GM12878 (cell line): ENCODE results near the gene CHIC2. TPM values are rescaled to one million over a fixed set of nuclear protein-coding genes. Genes with fewer than 3 reads are reported as not detected.

Source experiments
- ATAC-seq: fragments of 200-7000 bp; cut with Tn5 transposase; 3 replicates; pipeline ENCODE4 v1.9.1; 2020; ENCODE audit warnings: mild to moderate bottlenecking, moderate library complexity
- BruUV-seq: library from RNA; stranded (reverse); fragments of 400-500 nt; replicated peaks from 2 replicates; lab custom pipeline; 2021; lab: Mats Ljungman, UMichigan
- CTCF ChIA-PET: fragments of 300-600 bp; sonication (Branson Sonifier 250); formaldehyde crosslinking; extraction: SDS; loops from one replicate; lab custom pipeline; 2021; ENCODE audit warnings: inconsistent platforms; lab: Yijun Ruan, JAX
- POLR2A ChIA-PET: fragments of 350-600 bp; formaldehyde crosslinking; extraction: SDS; loops from one replicate; lab custom pipeline; 2021; ENCODE audit warnings: inconsistent platforms; lab: Charles Lee
- RAD21 ChIA-PET: fragments of 300-600 bp; sonication (Branson Sonifier 250); formaldehyde crosslinking; loops from one replicate; lab custom pipeline; 2023; ENCODE audit warnings: antibody characterized with exemption; ENCODE audit not compliant: unreplicated experiment; lab: Charles Lee
- SMC1A ChIA-PET: fragments of 300-600 bp; sonication (Branson Sonifier 250); formaldehyde crosslinking; loops from one replicate; lab custom pipeline; 2023; ENCODE audit not compliant: unreplicated experiment, uncharacterized antibody; lab: Charles Lee
- DNase-seq: peaks from one replicate; pipeline ENCODE4 v3.0.0-alpha.2; 2011; ENCODE audit warnings: low read depth, low spot score
- FAIRE-seq: peaks from 3 replicates; lab custom pipeline; 2011; peaks lifted over from hg19 to GRCh38; lab: Jason Lieb, UNC
- H2AFZ ChIP-seq: 2 replicates; pipeline ENCODE4 v1.6.0; 2011; ENCODE audit warnings: low read depth, low read length, control low read depth; ENCODE audit not compliant: control insufficient read depth
- H3K27ac ChIP-seq: 2 replicates; pipeline ENCODE4 v1.5.1; 2011; ENCODE audit warnings: control low read depth; ENCODE audit not compliant: control insufficient read depth, insufficient read depth
- H3K27me3 ChIP-seq, 2 experiments: replicated peaks in 1 of 2; 2 replicates each; pipeline versions ENCODE4 v1.6.0 to v1.6.1; 2011; ENCODE audit warnings: low read length in 1 of 2; ENCODE audit not compliant: control insufficient read depth in 2 of 2, insufficient read depth in 2 of 2
- H3K36me3 ChIP-seq, 2 experiments: 2 replicates each; pipeline ENCODE4 v1.5.1; 2011; ENCODE audit warnings: low read length in 1 of 2; ENCODE audit not compliant: control insufficient read depth in 2 of 2, insufficient read depth in 2 of 2
- H3K4me1 ChIP-seq: 2 replicates; pipeline ENCODE4 v1.6.1; 2011; ENCODE audit warnings: mild to moderate bottlenecking, low read length, moderate library complexity, mixed read lengths; ENCODE audit not compliant: control insufficient read depth, insufficient read depth
- H3K4me2 ChIP-seq: 2 replicates; pipeline ENCODE4 v1.6.0; 2011; ENCODE audit warnings: control low read depth; ENCODE audit not compliant: control insufficient read depth, insufficient read depth
- H3K4me3 ChIP-seq: fragments of 200-600 bp; sonication (generic); 2 replicates; pipeline ENCODE4 v1.5.1; 2016
- H3K79me2 ChIP-seq: 2 replicates; pipeline ENCODE4 v1.6.0; 2011; ENCODE audit warnings: low read length; ENCODE audit not compliant: control insufficient read depth, insufficient read depth
- H3K9ac ChIP-seq: 2 replicates; pipeline ENCODE4 v1.8.0; 2011; ENCODE audit warnings: low read length, control low read depth, mixed read lengths; ENCODE audit not compliant: control insufficient read depth, insufficient read depth
- H3K9me3 ChIP-seq: replicated peaks from 3 replicates; pipeline ENCODE4 v1.5.1; 2011; ENCODE audit warnings: mild to moderate bottlenecking, low read length; ENCODE audit not compliant: control insufficient read depth, insufficient read depth
- H4K20me1 ChIP-seq: 2 replicates; pipeline ENCODE4 v1.6.0; 2011; ENCODE audit not compliant: control insufficient read depth, insufficient read depth
- BCL11A ChIP-seq: IDR thresholded peaks from 2 replicates; pipeline ENCODE4 v1.6.1; 2011; ENCODE audit warnings: low read depth, low read length
- EGR1 ChIP-seq, 2 experiments: IDR thresholded peaks; 1 replicate in 1 of 2; 2 replicates in 1 of 2; pipeline ENCODE4 v1.6.1; 2011 to 2012; ENCODE audit warnings: low read depth in 2 of 2, low read length in 2 of 2, borderline replicate concordance in 1 of 2, mild to moderate bottlenecking in 1 of 2, moderate library complexity in 1 of 2
- FOXK2 ChIP-seq: fragments of 450-650 bp; IDR thresholded peaks from 2 replicates; pipeline ENCODE4 v1.6.1; 2017; ENCODE audit warnings: mild to moderate bottlenecking, moderate library complexity
- KLF5 ChIP-seq: fragments of 450-650 bp; IDR thresholded peaks from 2 replicates; pipeline ENCODE4 v1.6.1; 2014; ENCODE audit warnings: mild to moderate bottlenecking; ENCODE audit not compliant: partially characterized antibody
- MEF2A ChIP-seq: IDR thresholded peaks from 2 replicates; pipeline ENCODE4 v1.6.1; 2011; ENCODE audit warnings: low read depth, mild to moderate bottlenecking, low read length, moderate library complexity; ENCODE audit not compliant: insufficient read depth
- RCOR1 ChIP-seq: conservative IDR thresholded peaks from 2 replicates; pipeline ENCODE4 v1.6.1; 2012; ENCODE audit warnings: low read depth, low read length, improper control_type of control experiment
- TCF3 ChIP-seq: IDR thresholded peaks from 2 replicates; pipeline ENCODE4 v1.6.1; 2012; ENCODE audit warnings: low read depth, mild to moderate bottlenecking, low read length, borderline replicate concordance; ENCODE audit not compliant: insufficient read depth
- WGBS: methylation state at CpG from one replicate; pipeline ENCODE4 v1.1.6; 2016; ENCODE audit warnings: low lambda C conversion rate; ENCODE audit not compliant: insufficient replicate concordance, insufficient coverage; ENCODE audit errors: missing lambda C conversion rate; 5-methylcytosine and 5-hydroxymethylcytosine counted together
- in situ Hi-C: fragments of 300-500 bp; cut with MboI; formaldehyde crosslinking; loops from 9 replicates; pipeline ENCODE4 v1.14.3; 2018; ENCODE audit warnings: mixed read lengths
- intact Hi-C: fragments of 100-400 bp; cut with micrococcal nuclease; formaldehyde crosslinking; loops from one replicate; pipeline ENCODE4 v1.14.2; 2022; ENCODE audit not compliant: unreplicated experiment
- polyA plus RNA-seq, 11 experiments: library from polyadenylated mRNA; depleted of rRNA in 4 of 11; unstranded in 6 of 11; stranded (reverse) in 5 of 11; fragments of >200 nt; fragmentation: Nextera tagmentation in 4 of 11; fragmentation: Illumina TruSeq in 1 of 11; extraction: Ambion mirVana in 4 of 11; extraction: Trizol in 1 of 11; gene quantifications; 1 replicate in 1 of 11; 2 replicates in 10 of 11; pipeline versions ENCODE4 v1.2.1 to v1.2.3, GENCODE V29; 2011 to 2016; ENCODE audit warnings: inconsistent platforms in 2 of 11, missing spikeins in 2 of 11, low read depth in 1 of 11
- total RNA-seq, 4 experiments: library from RNA; depleted of rRNA in 3 of 4; stranded (reverse); fragments of >200 nt in 3 of 4; fragmentation: Illumina TruSeq in 1 of 4; extraction: Trizol in 1 of 4; gene quantifications; 2 replicates each; pipeline versions ENCODE4 v1.2.1 to v1.2.3, GENCODE V29; 2013 to 2021
- TF ChIP-seq, protein P1 (sequence below): fragments of 450-650 bp; IDR thresholded peaks from 2 replicates; pipeline ENCODE4 v1.6.1; 2016; ENCODE audit warnings: mild to moderate bottlenecking

CHIC2 gene
- total and polyA plus RNA-seq, 10 of the 15 experiments (the other 5 are each of a cell fraction or from before 2014, with no cell fraction given): 0.80 to 24.4 (median 12.2) TPM

DNA sequence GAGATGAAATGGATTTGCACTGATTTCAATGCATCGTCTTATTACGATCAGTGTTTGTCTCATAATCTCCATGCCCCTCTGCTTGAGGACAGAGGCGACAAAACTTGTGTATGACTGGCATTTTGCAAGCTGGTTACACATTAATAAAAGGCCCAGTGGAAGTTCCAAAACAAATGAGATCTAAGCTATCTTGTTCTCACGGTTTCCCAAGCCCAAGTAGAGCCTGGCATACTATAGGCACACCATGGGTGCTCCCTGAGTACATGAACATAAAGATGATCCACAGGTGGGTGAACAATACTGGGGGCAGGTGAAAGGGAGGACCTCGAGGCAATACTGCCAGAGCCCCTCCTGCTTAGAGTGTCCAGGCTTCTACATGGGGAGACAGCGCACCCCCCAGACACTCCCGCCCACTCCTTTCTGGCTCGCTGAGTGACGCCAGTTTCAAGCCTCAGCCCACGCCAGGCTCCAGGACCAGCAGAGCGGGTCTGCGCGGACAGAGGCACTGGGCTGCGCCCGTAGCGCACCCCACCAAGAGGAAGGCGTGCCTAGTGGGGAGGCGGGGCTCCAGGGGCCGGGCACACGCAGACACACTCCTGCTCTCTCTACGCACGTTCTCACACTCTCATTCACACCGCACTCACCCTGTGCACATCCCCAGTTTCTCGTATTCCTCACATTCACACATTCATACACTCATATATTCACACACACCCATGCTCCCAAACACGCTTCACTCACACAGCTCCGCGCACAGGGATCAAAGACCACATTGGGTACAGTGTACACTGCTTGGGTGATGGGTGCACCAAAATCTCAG lies 26.6 kb upstream of the CHIC2 start:
- peak; percentile 69 for ATAC-seq
- no peak overlapping the region for H3K9ac ChIP-seq
- no peaks in the 10 kb centered on the region for H4K20me1 ChIP-seq
- H3K4me1 ChIP-seq: peaks cover 8% of the 10 kb centered on the region
- intact Hi-C loops: no loop called here
- BruUV-seq: no TSS peak
- ChIA-PET SMC1A (interaction anchor here (0.6 to 0.8 kb wide), 2 partner anchors 28 to 33 kb away, joined by 3 read pairs; no protein-coding TSS in a partner anchor), CTCF (interaction anchor here (1.1 kb wide), 1 partner anchor 34 kb away, joined by 3 read pairs; no protein-coding TSS in a partner anchor), RAD21 (no interaction called here), POLR2A (no interaction called here)
- H3K27me3 ChIP-seq: peaks cover 7 to 9% of the 10 kb centered on the region in 2 experiments; a peak in 3 of 4 replicates
- H3K79me2 ChIP-seq: no peaks in the 10 kb centered on the region
- H3K4me2 ChIP-seq: peak overlapping the region; percentile 99
- WGBS: 12% methylated on average over 25 of the region's 27 CpGs
- H3K9me3 ChIP-seq: no peaks in the 10 kb centered on the region
- peak overlapping the region; percentile 72; the same call in 1 of the 2 replicates for H3K4me3 ChIP-seq
- H3K27ac ChIP-seq: no peak overlapping the region
- TF ChIP-seq FOXK2: no peak
- TF ChIP-seq EGR1 (IDR thresholded peaks at IDR 0.05; ENCODE audit: borderline replicate concordance in 1 of 2, low read depth in 2 of 2, low read length in 2 of 2): peak in 1 of 2 experiments; percentile 55; a peak in 2 of 3 replicates
- TF ChIP-seq, protein P1, sequence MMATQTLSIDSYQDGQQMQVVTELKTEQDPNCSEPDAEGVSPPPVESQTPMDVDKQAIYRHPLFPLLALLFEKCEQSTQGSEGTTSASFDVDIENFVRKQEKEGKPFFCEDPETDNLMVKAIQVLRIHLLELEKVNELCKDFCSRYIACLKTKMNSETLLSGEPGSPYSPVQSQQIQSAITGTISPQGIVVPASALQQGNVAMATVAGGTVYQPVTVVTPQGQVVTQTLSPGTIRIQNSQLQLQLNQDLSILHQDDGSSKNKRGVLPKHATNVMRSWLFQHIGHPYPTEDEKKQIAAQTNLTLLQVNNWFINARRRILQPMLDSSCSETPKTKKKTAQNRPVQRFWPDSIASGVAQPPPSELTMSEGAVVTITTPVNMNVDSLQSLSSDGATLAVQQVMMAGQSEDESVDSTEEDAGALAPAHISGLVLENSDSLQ: 0 out of 2 replicates have a peak, but pooled peaks have one; percentile 7
- TF ChIP-seq KLF5: no peak
- no peak for TF ChIP-seq BCL11A
- TF ChIP-seq MEF2A: no peak
- TF ChIP-seq RCOR1: no peak
- no peak for TF ChIP-seq TCF3
- no peak for DNase-seq
- H3K36me3 ChIP-seq: no peaks in the 10 kb centered on the region
- in situ Hi-C loops: no loop called here
- peak overlapping the region; percentile 44 for H2AFZ ChIP-seq
- FAIRE-seq: no peak
